GM12878 (cell line): Measurements from ENCODE around the gene MOGAT1. TPM values are rescaled to one million over a fixed set of nuclear protein-coding genes. Genes with fewer than 3 reads are reported as not detected.

ENCODE experiments used
- ATAC-seq: fragments of 200-7000 bp; cut with Tn5 transposase; 3 replicates; pipeline ENCODE4 v1.9.1; 2020; ENCODE audit warnings: mild to moderate bottlenecking, moderate library complexity
- BruUV-seq: library from RNA; stranded (reverse); fragments of 400-500 nt; replicated peaks from 2 replicates; lab custom pipeline; 2021; lab: Mats Ljungman, UMichigan
- CTCF ChIA-PET: fragments of 300-600 bp; sonication (Branson Sonifier 250); formaldehyde crosslinking; extraction: SDS; loops from one replicate; lab custom pipeline; 2021; ENCODE audit warnings: inconsistent platforms; lab: Yijun Ruan, JAX
- POLR2A ChIA-PET: fragments of 350-600 bp; formaldehyde crosslinking; extraction: SDS; loops from one replicate; lab custom pipeline; 2021; ENCODE audit warnings: inconsistent platforms; lab: Charles Lee
- RAD21 ChIA-PET: fragments of 300-600 bp; sonication (Branson Sonifier 250); formaldehyde crosslinking; loops from one replicate; lab custom pipeline; 2023; ENCODE audit warnings: antibody characterized with exemption; ENCODE audit not compliant: unreplicated experiment; lab: Charles Lee
- SMC1A ChIA-PET: fragments of 300-600 bp; sonication (Branson Sonifier 250); formaldehyde crosslinking; loops from one replicate; lab custom pipeline; 2023; ENCODE audit not compliant: unreplicated experiment, uncharacterized antibody; lab: Charles Lee
- DNase-seq: peaks from one replicate; pipeline ENCODE4 v3.0.0-alpha.2; 2011; ENCODE audit warnings: low read depth, low spot score
- FAIRE-seq: peaks from 3 replicates; lab custom pipeline; 2011; peaks lifted over from hg19 to GRCh38; lab: Jason Lieb, UNC
- H2AFZ ChIP-seq: 2 replicates; pipeline ENCODE4 v1.6.0; 2011; ENCODE audit warnings: low read depth, low read length, control low read depth; ENCODE audit not compliant: control insufficient read depth
- H3K27ac ChIP-seq: 2 replicates; pipeline ENCODE4 v1.5.1; 2011; ENCODE audit warnings: control low read depth; ENCODE audit not compliant: control insufficient read depth, insufficient read depth
- H3K27me3 ChIP-seq, 2 experiments: replicated peaks in 1 of 2; 2 replicates each; pipeline versions ENCODE4 v1.6.0 to v1.6.1; 2011; ENCODE audit warnings: low read length in 1 of 2; ENCODE audit not compliant: control insufficient read depth in 2 of 2, insufficient read depth in 2 of 2
- H3K36me3 ChIP-seq, 2 experiments: 2 replicates each; pipeline ENCODE4 v1.5.1; 2011; ENCODE audit warnings: low read length in 1 of 2; ENCODE audit not compliant: control insufficient read depth in 2 of 2, insufficient read depth in 2 of 2
- H3K4me1 ChIP-seq: 2 replicates; pipeline ENCODE4 v1.6.1; 2011; ENCODE audit warnings: mild to moderate bottlenecking, low read length, moderate library complexity, mixed read lengths; ENCODE audit not compliant: control insufficient read depth, insufficient read depth
- H3K4me2 ChIP-seq: 2 replicates; pipeline ENCODE4 v1.6.0; 2011; ENCODE audit warnings: control low read depth; ENCODE audit not compliant: control insufficient read depth, insufficient read depth
- H3K4me3 ChIP-seq: fragments of 200-600 bp; sonication (generic); 2 replicates; pipeline ENCODE4 v1.5.1; 2016
- H3K79me2 ChIP-seq: 2 replicates; pipeline ENCODE4 v1.6.0; 2011; ENCODE audit warnings: low read length; ENCODE audit not compliant: control insufficient read depth, insufficient read depth
- H3K9ac ChIP-seq: 2 replicates; pipeline ENCODE4 v1.8.0; 2011; ENCODE audit warnings: low read length, control low read depth, mixed read lengths; ENCODE audit not compliant: control insufficient read depth, insufficient read depth
- H3K9me3 ChIP-seq: replicated peaks from 3 replicates; pipeline ENCODE4 v1.5.1; 2011; ENCODE audit warnings: mild to moderate bottlenecking, low read length; ENCODE audit not compliant: control insufficient read depth, insufficient read depth
- H4K20me1 ChIP-seq: 2 replicates; pipeline ENCODE4 v1.6.0; 2011; ENCODE audit not compliant: control insufficient read depth, insufficient read depth
- ATF2 ChIP-seq: IDR thresholded peaks from 2 replicates; pipeline ENCODE4 v1.6.1; 2012; ENCODE audit warnings: low read length, inconsistent platforms
- CBX5 ChIP-seq: sonication (generic); IDR thresholded peaks from 2 replicates; pipeline ENCODE4 v1.6.1; 2016; ENCODE audit warnings: low read depth, moderate library complexity, mild to moderate bottlenecking, inconsistent platforms
- CREM ChIP-seq: IDR thresholded peaks from 2 replicates; pipeline ENCODE4 v1.6.1; 2014; ENCODE audit warnings: antibody characterized with exemption, low read depth
- EED ChIP-seq: sonication (generic); IDR thresholded peaks from 2 replicates; pipeline ENCODE4 v1.6.1; 2016; ENCODE audit warnings: antibody characterized with exemption, low read depth
- EGR1 ChIP-seq, 2 experiments: IDR thresholded peaks; 1 replicate in 1 of 2; 2 replicates in 1 of 2; pipeline ENCODE4 v1.6.1; 2011 to 2012; ENCODE audit warnings: low read depth in 2 of 2, low read length in 2 of 2, borderline replicate concordance in 1 of 2, mild to moderate bottlenecking in 1 of 2, moderate library complexity in 1 of 2
- ETV6 ChIP-seq, 2 experiments: fragments of 450-650 bp in 1 of 2; IDR thresholded peaks in 1 of 2; conservative IDR thresholded peaks in 1 of 2; 2 replicates each; pipeline ENCODE4 v1.6.1; 2014; ENCODE audit warnings: antibody characterized with exemption in 1 of 2, borderline replicate concordance in 1 of 2, low read depth in 1 of 2, mild to moderate bottlenecking in 1 of 2, moderate library complexity in 1 of 2
- FOS ChIP-seq: IDR thresholded peaks from 3 replicates; pipeline ENCODE4 v1.6.1; 2011; ENCODE audit warnings: borderline replicate concordance; ENCODE audit not compliant: insufficient read length; ENCODE audit errors: extremely low read depth
- FOXM1 ChIP-seq: IDR thresholded peaks from 2 replicates; pipeline ENCODE4 v1.6.1; 2012; ENCODE audit warnings: low read depth, mild to moderate bottlenecking, inconsistent platforms, low read length, moderate library complexity
- IRF4 ChIP-seq: IDR thresholded peaks from 2 replicates; pipeline ENCODE4 v1.6.1; 2011; ENCODE audit warnings: low read depth, low read length
- JUNB ChIP-seq: IDR thresholded peaks from 2 replicates; pipeline ENCODE4 v1.6.1; 2016; ENCODE audit warnings: antibody characterized with exemption, mild to moderate bottlenecking
- LARP7 ChIP-seq: fragments of 450-650 bp; IDR thresholded peaks from 2 replicates; pipeline ENCODE4 v1.6.1; 2017; ENCODE audit warnings: mild to moderate bottlenecking
- MEF2A ChIP-seq: IDR thresholded peaks from 2 replicates; pipeline ENCODE4 v1.6.1; 2011; ENCODE audit warnings: low read depth, mild to moderate bottlenecking, low read length, moderate library complexity; ENCODE audit not compliant: insufficient read depth
- NFIC ChIP-seq: IDR thresholded peaks from 2 replicates; pipeline ENCODE4 v1.6.1; 2012; ENCODE audit warnings: low read depth, mild to moderate bottlenecking, inconsistent platforms, low read length, moderate library complexity
- NR2F1 ChIP-seq: fragments of 450-650 bp; conservative IDR thresholded peaks from 2 replicates; pipeline ENCODE4 v1.6.1; 2017; ENCODE audit warnings: mild to moderate bottlenecking
- RAD21 ChIP-seq: IDR thresholded peaks from 2 replicates; pipeline ENCODE4 v1.6.1; 2011; ENCODE audit warnings: mild to moderate bottlenecking, low read depth, low read length, moderate library complexity; ENCODE audit not compliant: insufficient read depth
- RUNX3 ChIP-seq: IDR thresholded peaks from 2 replicates; pipeline ENCODE4 v1.6.1; 2012; ENCODE audit warnings: low read length, inconsistent platforms
- STAT3 ChIP-seq: IDR thresholded peaks from 2 replicates; pipeline ENCODE4 v1.6.1; 2011; ENCODE audit warnings: low read depth, low read length, improper control_type of control experiment
- TCF7 ChIP-seq: IDR thresholded peaks from 2 replicates; pipeline ENCODE4 v1.6.1; 2014; ENCODE audit warnings: antibody characterized with exemption, borderline replicate concordance
- USF2 ChIP-seq: IDR thresholded peaks from 2 replicates; pipeline ENCODE4 v1.6.1; 2011; ENCODE audit warnings: low read depth, low read length, improper control_type of control experiment, borderline replicate concordance
- YY1 ChIP-seq: IDR thresholded peaks from 2 replicates; pipeline ENCODE4 v1.6.1; 2011; ENCODE audit warnings: low read depth, mild to moderate bottlenecking, low read length
- ZBED1 ChIP-seq: IDR thresholded peaks from 2 replicates; pipeline ENCODE4 v1.6.1; 2016; ENCODE audit warnings: borderline replicate concordance
- ZNF384 ChIP-seq: IDR thresholded peaks from 2 replicates; pipeline ENCODE4 v1.6.1; 2012; ENCODE audit warnings: low read depth, mild to moderate bottlenecking, low read length, improper control_type of control experiment, borderline replicate concordance
- WGBS: methylation state at CpG from one replicate; pipeline ENCODE4 v1.1.6; 2016; ENCODE audit warnings: low lambda C conversion rate; ENCODE audit not compliant: insufficient replicate concordance, insufficient coverage; ENCODE audit errors: missing lambda C conversion rate; 5-methylcytosine and 5-hydroxymethylcytosine counted together
- in situ Hi-C: fragments of 300-500 bp; cut with MboI; formaldehyde crosslinking; loops from 9 replicates; pipeline ENCODE4 v1.14.3; 2018; ENCODE audit warnings: mixed read lengths
- intact Hi-C: fragments of 100-400 bp; cut with micrococcal nuclease; formaldehyde crosslinking; loops from one replicate; pipeline ENCODE4 v1.14.2; 2022; ENCODE audit not compliant: unreplicated experiment
- polyA plus RNA-seq, 11 experiments: library from polyadenylated mRNA; depleted of rRNA in 4 of 11; unstranded in 6 of 11; stranded (reverse) in 5 of 11; fragments of >200 nt; fragmentation: Nextera tagmentation in 4 of 11; fragmentation: Illumina TruSeq in 1 of 11; extraction: Ambion mirVana in 4 of 11; extraction: Trizol in 1 of 11; gene quantifications; 1 replicate in 1 of 11; 2 replicates in 10 of 11; pipeline versions ENCODE4 v1.2.1 to v1.2.3, GENCODE V29; 2011 to 2016; ENCODE audit warnings: inconsistent platforms in 2 of 11, missing spikeins in 2 of 11, low read depth in 1 of 11
- total RNA-seq, 4 experiments: library from RNA; depleted of rRNA in 3 of 4; stranded (reverse); fragments of >200 nt in 3 of 4; fragmentation: Illumina TruSeq in 1 of 4; extraction: Trizol in 1 of 4; gene quantifications; 2 replicates each; pipeline versions ENCODE4 v1.2.1 to v1.2.3, GENCODE V29; 2013 to 2021

The MOGAT1 gene
- total and polyA plus RNA-seq, 10 of the 15 experiments (the other 5 are each of a cell fraction or from before 2014, with no cell fraction given) = not detected

GRCh38 chr2:222747526-222748160, 76.2 kb downstream of the MOGAT1 start:
- ATAC-seq (peak; percentile 72), FAIRE-seq (peak; percentile 41), DNase-seq (no peak)
- ChIA-PET SMC1A (interaction anchor here (1.0 to 3.6 kb wide), 2 partner anchors 12 to 159 kb away, joined by 3 to 11 read pairs; no protein-coding TSS in a partner anchor), CTCF (interaction anchor here (0.9 kb wide), 1 partner anchor 26 kb away, joined by 3 read pairs; no protein-coding TSS in a partner anchor), RAD21 (interaction anchor here (0.6 kb wide), 1 partner anchor 1227 kb away, joined by 3 read pairs; no protein-coding TSS in a partner anchor), POLR2A (interaction anchor here (0.5 kb wide), 1 partner anchor 40 kb away, joined by 5 read pairs; no protein-coding TSS in a partner anchor)
- Histone ChIP-seq H3K9ac (no peak overlapping the region), H3K9me3 (no peaks in the 10 kb centered on the region), H4K20me1 (no peaks in the 10 kb centered on the region), H3K36me3 (no peaks in the 10 kb centered on the region), H3K27me3 (no peaks in the 10 kb centered on the region), H3K4me1 (peaks cover 4% of the 10 kb centered on the region; the same call in 1 of the 2 replicates), H3K79me2 (no peaks in the 10 kb centered on the region), H3K27ac (no peak overlapping the region), H3K4me2 (peak overlapping the region; percentile 11; the same call in 1 of the 2 replicates), H2AFZ (peak overlapping the region; percentile 20; the same call in 1 of the 2 replicates), H3K4me3 (no peak overlapping the region)
- intact Hi-C loops (no loop called here), in situ Hi-C loops (no loop called here)
- TF ChIP-seq STAT3 (no peak), ZBED1 (0 out of 2 replicates have a peak, but pooled peaks have one; percentile 27), RUNX3 (peak; percentile 78), CBX5 (peak; percentile 40; the same call in 1 of the 2 replicates), NFIC (peak; percentile 57; the same call in 1 of the 2 replicates), NR2F1 (no peak), USF2 (no peak), JUNB (peak; percentile 95), ETV6 (conservative IDR thresholded peaks at IDR 0.05 in 1 of 2, IDR thresholded peaks at IDR 0.05 in 1 of 2; ENCODE audit: borderline replicate concordance in 1 of 2, low read depth in 1 of 2) (peak in 1 of 2 experiments; percentile 90; a peak in 2 of 4 replicates), EGR1 (IDR thresholded peaks at IDR 0.05; ENCODE audit: borderline replicate concordance in 1 of 2, low read depth in 2 of 2, low read length in 2 of 2) (peak in 1 of 2 experiments; percentile 65; a peak in 1 of 3 replicates), MEF2A (0 out of 2 replicates have a peak, but pooled peaks have one; percentile 45), TCF7 (peak; percentile 44; the same call in 1 of the 2 replicates), YY1 (peak; percentile 28; the same call in 1 of the 2 replicates), LARP7 (no peak), ZNF384 (peak; percentile 78), FOXM1 (peak; percentile 53; the same call in 1 of the 2 replicates), EED (no peak), RAD21 (0 out of 2 replicates have a peak, but pooled peaks have one; percentile 14), ATF2 (peak; percentile 48; the same call in 1 of the 2 replicates), CREM (0 out of 2 replicates have a peak, but pooled peaks have one; percentile 35), FOS (no peak), IRF4 (peak; percentile 83)
- 38% methylated on average over 5 of the region's 5 CpGs for WGBS
- BruUV-seq = no TSS peak
